Osteocyte (in vitro differentiated cells): ENCODE data around the gene SFT2D1. TPM values are rescaled to one million over a fixed set of nuclear protein-coding genes. Genes with fewer than 3 reads are reported as not detected.

Experiments
- DNase-seq: peaks from one replicate; pipeline ENCODE4 v3.0.0; 2021; ENCODE audit warnings: mixed read lengths; ENCODE audit not compliant: unreplicated experiment; ENCODE audit errors: extremely low spot score
- H3K27ac Mint-ChIP-seq: one replicate; pipeline ENCODE4 v1.8.0; 2021; ENCODE audit warnings: mild to moderate bottlenecking, mixed read lengths; ENCODE audit not compliant: unreplicated experiment
- H3K27me3 Mint-ChIP-seq: one replicate; pipeline ENCODE4 v1.8.0; 2021; ENCODE audit warnings: mixed read lengths; ENCODE audit not compliant: unreplicated experiment
- H3K36me3 Mint-ChIP-seq: one replicate; pipeline ENCODE4 v1.8.0; 2021; ENCODE audit warnings: mixed read lengths; ENCODE audit not compliant: unreplicated experiment
- H3K4me1 Mint-ChIP-seq: one replicate; pipeline ENCODE4 v1.8.0; 2021; ENCODE audit warnings: mixed read lengths; ENCODE audit not compliant: unreplicated experiment
- H3K4me3 Mint-ChIP-seq: one replicate; pipeline ENCODE4 v1.8.0; 2021; ENCODE audit warnings: mild to moderate bottlenecking, moderate library complexity, mixed read lengths; ENCODE audit not compliant: unreplicated experiment
- H3K9me3 Mint-ChIP-seq: one replicate; pipeline ENCODE4 v1.8.0; 2021; ENCODE audit warnings: mixed read lengths; ENCODE audit not compliant: unreplicated experiment
- total RNA-seq: library from RNA; stranded (reverse); gene quantifications from 2 replicates; pipeline ENCODE4 v1.2.1, GENCODE V29; 2021
- TF ChIP-seq, protein P1 (sequence below): fragments of 200-600 bp; sonication (generic); IDR thresholded peaks from 2 replicates; pipeline ENCODE4 v1.5.0; 2021; ENCODE audit warnings: antibody characterized with exemption, mild to moderate bottlenecking, moderate library complexity

The SFT2D1 gene
- total RNA-seq, 1 donor from 2014 or later: 34.0 TPM

DNA sequence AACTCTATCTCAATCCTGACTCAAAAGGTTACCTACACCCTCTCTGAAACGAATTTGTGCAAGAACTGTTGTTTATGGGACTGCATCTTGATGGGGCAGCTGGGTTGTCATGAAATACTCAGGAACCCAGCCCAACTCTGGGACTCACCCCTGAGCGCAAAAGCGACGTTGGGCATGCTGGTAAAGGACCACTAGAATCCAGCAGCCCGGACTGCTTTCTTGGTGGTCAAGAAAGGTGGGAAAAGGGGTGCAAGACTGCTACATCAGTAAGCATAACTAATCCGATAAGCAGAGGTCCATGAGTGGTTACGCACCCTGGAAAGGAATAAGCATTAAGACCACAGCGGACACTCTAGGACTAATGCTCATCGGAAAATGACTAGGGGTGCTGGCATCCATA is 27.9 kb downstream of the SFT2D1 start:
- Mint-ChIP-seq H3K27ac (no peak overlapping the region), H3K27me3 (peaks cover 12% of the 10 kb centered on the region), H3K36me3 (peaks cover 7% of the 10 kb centered on the region), H3K4me3 (no peak overlapping the region), H3K4me1 (peaks cover 4% of the 10 kb centered on the region), H3K9me3 (no peaks in the 10 kb centered on the region)
- peak; percentile 72 for DNase-seq
- TF ChIP-seq, protein P1, sequence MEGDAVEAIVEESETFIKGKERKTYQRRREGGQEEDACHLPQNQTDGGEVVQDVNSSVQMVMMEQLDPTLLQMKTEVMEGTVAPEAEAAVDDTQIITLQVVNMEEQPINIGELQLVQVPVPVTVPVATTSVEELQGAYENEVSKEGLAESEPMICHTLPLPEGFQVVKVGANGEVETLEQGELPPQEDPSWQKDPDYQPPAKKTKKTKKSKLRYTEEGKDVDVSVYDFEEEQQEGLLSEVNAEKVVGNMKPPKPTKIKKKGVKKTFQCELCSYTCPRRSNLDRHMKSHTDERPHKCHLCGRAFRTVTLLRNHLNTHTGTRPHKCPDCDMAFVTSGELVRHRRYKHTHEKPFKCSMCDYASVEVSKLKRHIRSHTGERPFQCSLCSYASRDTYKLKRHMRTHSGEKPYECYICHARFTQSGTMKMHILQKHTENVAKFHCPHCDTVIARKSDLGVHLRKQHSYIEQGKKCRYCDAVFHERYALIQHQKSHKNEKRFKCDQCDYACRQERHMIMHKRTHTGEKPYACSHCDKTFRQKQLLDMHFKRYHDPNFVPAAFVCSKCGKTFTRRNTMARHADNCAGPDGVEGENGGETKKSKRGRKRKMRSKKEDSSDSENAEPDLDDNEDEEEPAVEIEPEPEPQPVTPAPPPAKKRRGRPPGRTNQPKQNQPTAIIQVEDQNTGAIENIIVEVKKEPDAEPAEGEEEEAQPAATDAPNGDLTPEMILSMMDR: no peak

DNA sequence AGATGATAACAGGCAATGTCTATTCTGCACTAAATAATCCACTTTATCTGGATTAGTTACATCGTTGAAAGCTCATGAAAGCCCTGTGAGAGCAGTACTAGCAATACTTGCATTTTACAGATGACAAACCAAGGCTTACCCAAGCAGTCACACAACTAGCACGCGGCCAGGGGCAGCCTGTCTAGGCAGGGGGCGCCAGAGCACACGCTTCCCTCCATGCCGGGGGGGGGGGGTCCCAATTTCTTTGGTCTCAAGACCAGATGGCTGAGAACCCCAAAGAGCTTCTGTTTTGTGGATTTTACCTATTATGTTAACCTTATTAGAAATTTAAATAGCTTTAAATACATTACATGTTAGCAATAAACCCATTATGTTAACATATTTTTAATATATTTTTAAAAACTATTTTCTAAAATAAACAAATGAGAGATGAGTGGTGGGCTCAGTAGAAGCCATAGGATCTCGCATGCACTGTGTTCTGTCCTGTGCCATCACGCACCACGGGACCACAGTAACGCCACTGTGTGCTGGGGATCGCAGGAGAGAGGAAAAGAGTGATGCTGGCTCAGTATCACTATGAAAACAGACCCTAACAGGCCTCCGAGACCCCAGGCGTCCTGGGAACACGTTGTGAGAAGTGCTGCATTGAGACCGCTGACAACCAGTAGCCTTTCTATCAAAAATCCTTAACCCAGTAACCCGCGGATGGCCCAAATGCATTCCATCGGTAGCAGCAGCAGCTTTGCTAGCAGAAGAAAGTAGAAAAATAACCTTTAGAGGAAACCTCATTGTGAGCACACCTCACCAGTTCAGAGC is 28.9 kb downstream of the SFT2D1 start:
- Mint-ChIP-seq H3K9me3 (no peaks in the 10 kb centered on the region), H3K4me3 (no peak overlapping the region), H3K4me1 (peaks cover 7% of the 10 kb centered on the region), H3K27ac (no peak overlapping the region), H3K36me3 (peaks cover under 1% of the 10 kb centered on the region), H3K27me3 (peaks cover 22% of the 10 kb centered on the region)
- TF ChIP-seq, protein P1: peak; percentile 78
- no peak for DNase-seq

DNA sequence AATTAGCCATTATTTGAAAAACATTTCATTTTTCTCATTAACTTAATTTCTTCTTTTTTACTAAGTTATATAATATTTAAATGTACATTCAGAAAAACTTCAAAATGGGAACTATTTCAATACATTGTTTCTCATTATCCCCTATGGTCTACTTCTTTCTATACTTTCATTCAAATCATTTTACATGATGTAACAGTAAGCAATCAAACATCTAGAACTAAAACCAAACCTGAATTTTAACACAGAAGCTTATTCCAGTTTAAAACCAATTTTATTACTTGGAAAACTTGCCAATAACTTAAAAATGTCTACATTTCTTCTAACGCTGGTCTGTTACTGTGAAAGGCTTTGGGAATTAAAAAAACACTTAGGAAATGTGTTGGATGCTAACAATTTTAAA is 29.5 kb downstream of the SFT2D1 start:
- TF ChIP-seq, protein P1: no peak
- Mint-ChIP-seq H3K4me1 (peaks cover 8% of the 10 kb centered on the region), H3K27ac (no peak overlapping the region), H3K4me3 (no peak overlapping the region), H3K36me3 (no peaks in the 10 kb centered on the region), H3K27me3 (peaks cover 23% of the 10 kb centered on the region), H3K9me3 (no peaks in the 10 kb centered on the region)
- no peak for DNase-seq

GRCh38 chr6:166310634-166311033 is 31.7 kb downstream of the SFT2D1 start:
- Mint-ChIP-seq H3K9me3 (no peaks in the 10 kb centered on the region), H3K4me1 (peaks cover 8% of the 10 kb centered on the region), H3K4me3 (no peak overlapping the region), H3K36me3 (no peaks in the 10 kb centered on the region), H3K27me3 (peaks cover 31% of the 10 kb centered on the region), H3K27ac (no peak overlapping the region)
- TF ChIP-seq, protein P1: no peak
- DNase-seq: no peak

GRCh38 chr6:166309977-166310376 is 32.4 kb downstream of the SFT2D1 start:
- H3K4me3 Mint-ChIP-seq: no peak overlapping the region

More at GRCh38 chr6:166309977-166310376, 32.4 kb downstream of the SFT2D1 start:
- DNase-seq: no peak
- H3K36me3 Mint-ChIP-seq: no peaks in the 10 kb centered on the region
- TF ChIP-seq, protein P1: no peak
- no peaks in the 10 kb centered on the region for H3K9me3 Mint-ChIP-seq
- H3K4me1 Mint-ChIP-seq: peaks cover 8% of the 10 kb centered on the region
- peaks cover 38% of the 10 kb centered on the region for H3K27me3 Mint-ChIP-seq
- H3K27ac Mint-ChIP-seq: no peak overlapping the region
